Measurements from ENCODE around the gene COX17.

Gene COX17

DNA sequence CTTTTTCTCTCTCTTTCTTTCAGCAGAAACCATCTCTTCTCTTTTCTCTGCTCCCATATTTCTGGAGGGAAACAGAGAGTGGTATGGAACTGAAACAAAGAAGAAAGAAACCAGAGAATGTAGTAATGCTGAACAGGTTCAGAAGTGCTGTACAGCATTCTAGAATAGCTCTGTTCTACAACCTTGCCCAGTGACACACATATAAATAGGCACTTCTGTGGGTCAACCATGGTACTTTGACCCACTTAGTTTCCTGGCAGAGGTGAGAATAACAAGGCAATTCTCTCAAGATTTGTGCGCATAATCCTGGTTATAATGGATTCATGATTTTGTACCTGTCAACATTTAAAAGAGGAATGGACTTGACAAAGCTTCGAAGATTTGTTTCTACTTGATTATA, 37.9 kb upstream of the COX17 start:
- no peaks in the 10 kb centered on the region for H3K36me3 ChIP-seq (ENCODE audit: control insufficient read depth, insufficient read depth, low read length)
- H3K18ac ChIP-seq (ENCODE audit: low read length), result no peak overlapping the region
- no peak overlapping the region for H2BK5ac ChIP-seq (ENCODE audit: low read length)
- H3K27me3 ChIP-seq (ENCODE audit: insufficient read depth, low read length, poor library complexity), result no peaks in the 10 kb centered on the region
- H3K4me2 ChIP-seq (ENCODE audit: low read length), result no peak overlapping the region
- no peak for DNase-seq
- no peak overlapping the region for H3K4me3 ChIP-seq (ENCODE audit: low read length)
- no peaks in the 10 kb centered on the region for H3K79me2 ChIP-seq (ENCODE audit: control insufficient read depth, insufficient read depth, low read length)
- no peak overlapping the region for H4K5ac ChIP-seq (ENCODE audit: low read length)
- H3K56ac ChIP-seq (ENCODE audit: low read length), result no peak overlapping the region
- no peak overlapping the region for H3K4ac ChIP-seq (ENCODE audit: low read depth, low read length)
- no peak overlapping the region for H3K23ac ChIP-seq (ENCODE audit: low read length)
- no peaks in the 10 kb centered on the region for H3K79me1 ChIP-seq (ENCODE audit: low read length)
- no peak overlapping the region for H2BK15ac ChIP-seq (replicated peaks; ENCODE audit: low read depth)
- no peak overlapping the region for H2BK120ac ChIP-seq (ENCODE audit: low read depth, low read length)
- H2AK5ac ChIP-seq (ENCODE audit: low read length), result no peak overlapping the region
- H3K27ac ChIP-seq (ENCODE audit: low read depth, low read length), result no peak overlapping the region
- no peak overlapping the region for H3K9ac ChIP-seq (ENCODE audit: low read length)
- no peak overlapping the region for H4K8ac ChIP-seq (ENCODE audit: low read depth, low read length)
- no CpG with 5 or more reads among the region's 2 CpGs for WGBS (ENCODE audit: extremely low coverage, insufficient coverage, low lambda C conversion rate)
- no peaks in the 10 kb centered on the region for H3K4me1 ChIP-seq (ENCODE audit: control insufficient read depth, low read depth, low read length)

GRCh38 chr3:119703820-119704531, 26.8 kb upstream of the COX17 start:
- Histone ChIP-seq H3K36me3 (ENCODE audit: control insufficient read depth, insufficient read depth, low read length) (no peaks in the 10 kb centered on the region), H3K4me1 (ENCODE audit: control insufficient read depth, low read depth, low read length) (peaks cover 2% of the 10 kb centered on the region), H4K5ac (ENCODE audit: low read length) (no peak overlapping the region), H3K4ac (ENCODE audit: low read depth, low read length) (no peak overlapping the region), H3K27me3 (ENCODE audit: insufficient read depth, low read length, poor library complexity) (peaks cover 6% of the 10 kb centered on the region), H3K56ac (ENCODE audit: low read length) (no peak overlapping the region), H3K9ac (ENCODE audit: low read length) (no peak overlapping the region), H2BK5ac (ENCODE audit: low read length) (no peak overlapping the region), H3K4me2 (ENCODE audit: low read length) (no peak overlapping the region), H2BK120ac (ENCODE audit: low read depth, low read length) (no peak overlapping the region), H3K79me2 (ENCODE audit: control insufficient read depth, insufficient read depth, low read length) (no peaks in the 10 kb centered on the region), H3K79me1 (ENCODE audit: low read length) (no peaks in the 10 kb centered on the region), H3K27ac (ENCODE audit: low read depth, low read length) (no peak overlapping the region), H3K18ac (ENCODE audit: low read length) (no peak overlapping the region), H3K4me3 (ENCODE audit: low read length) (no peak overlapping the region), H2BK15ac (replicated peaks; ENCODE audit: low read depth) (no peak overlapping the region), H4K8ac (ENCODE audit: low read depth, low read length) (no peak overlapping the region), H3K23ac (ENCODE audit: low read length) (no peak overlapping the region), H2AK5ac (ENCODE audit: low read length) (no peak overlapping the region)
- WGBS (ENCODE audit: extremely low coverage, insufficient coverage, low lambda C conversion rate), result no CpG with 5 or more reads among the region's 8 CpGs
- no peak for DNase-seq

- DNase-seq, result peak; percentile 98
- Histone ChIP-seq H4K8ac (ENCODE audit: low read depth, low read length) (no peak within 1 kb of the TSS), H3K18ac (ENCODE audit: low read length) (peak within 1 kb of the TSS; percentile 39), H2BK15ac (replicated peaks; ENCODE audit: low read depth) (no peak within 1 kb of the TSS), H3K9ac (ENCODE audit: low read length) (peak within 1 kb of the TSS; percentile 36), H3K27ac (ENCODE audit: low read depth, low read length) (no peak within 1 kb of the TSS), H3K4me3 (ENCODE audit: low read length) (peak within 1 kb of the TSS; percentile 2), H3K4me2 (ENCODE audit: low read length) (peak within 1 kb of the TSS; percentile 35), H3K56ac (ENCODE audit: low read length) (peak within 1 kb of the TSS; percentile 63), H3K4me1 (ENCODE audit: control insufficient read depth, low read depth, low read length) (peaks cover 2% of the 10 kb centered on the region), H4K5ac (ENCODE audit: low read length) (no peak within 1 kb of the TSS), H3K36me3 (ENCODE audit: control insufficient read depth, insufficient read depth, low read length) (no peaks in the 10 kb centered on the region), H3K79me1 (ENCODE audit: low read length) (no peaks in the 10 kb centered on the region), H3K79me2 (ENCODE audit: control insufficient read depth, insufficient read depth, low read length) (no peaks in the 10 kb centered on the region), H3K27me3 (ENCODE audit: insufficient read depth, low read length, poor library complexity) (peaks cover 6% of the 10 kb centered on the region), H3K23ac (ENCODE audit: low read length) (no peak within 1 kb of the TSS), H2AK5ac (ENCODE audit: low read length) (no peak within 1 kb of the TSS), H2BK5ac (ENCODE audit: low read length) (no peak within 1 kb of the TSS), H3K4ac (ENCODE audit: low read depth, low read length) (no peak within 1 kb of the TSS), H2BK120ac (ENCODE audit: low read depth, low read length) (peak within 1 kb of the TSS; percentile 78)
- no CpG with 5 or more reads among the region's 59 CpGs for WGBS (ENCODE audit: extremely low coverage, insufficient coverage, low lambda C conversion rate)
These were observed 25.6 kb upstream of the COX17 start, which contains the start of gene CFAP91 for GRCh38 chr3:119702530-119703527. Gene CFAP91 (plus strand): TSS chr3:119703022. CDS start chr3:119703099, 77 bp downstream.

GRCh38 chr3:119700920-119701734, 23.9 kb upstream of the COX17 start:
- no peaks in the 10 kb centered on the region for H3K79me1 ChIP-seq (ENCODE audit: low read length)
- H3K4ac ChIP-seq (ENCODE audit: low read depth, low read length), result peak overlapping the region; percentile 36
- no peak overlapping the region for H2BK15ac ChIP-seq (replicated peaks; ENCODE audit: low read depth)
- no peaks in the 10 kb centered on the region for H3K36me3 ChIP-seq (ENCODE audit: control insufficient read depth, insufficient read depth, low read length)
- peaks cover 6% of the 10 kb centered on the region for H3K27me3 ChIP-seq (ENCODE audit: insufficient read depth, low read length, poor library complexity)
- no peak overlapping the region for H3K18ac ChIP-seq (ENCODE audit: low read length)
- peaks cover 2% of the 10 kb centered on the region for H3K4me1 ChIP-seq (ENCODE audit: control insufficient read depth, low read depth, low read length)
- WGBS (ENCODE audit: extremely low coverage, insufficient coverage, low lambda C conversion rate), result no CpG with 5 or more reads among the region's 22 CpGs
- H4K8ac ChIP-seq (ENCODE audit: low read depth, low read length), result no peak overlapping the region
- no peak overlapping the region for H2AK5ac ChIP-seq (ENCODE audit: low read length)
- no peak overlapping the region for H2BK120ac ChIP-seq (ENCODE audit: low read depth, low read length)
- no peak overlapping the region for H3K27ac ChIP-seq (ENCODE audit: low read depth, low read length)
- no peak overlapping the region for H3K4me3 ChIP-seq (ENCODE audit: low read length)
- no peak overlapping the region for H2BK5ac ChIP-seq (ENCODE audit: low read length)
- H3K23ac ChIP-seq (ENCODE audit: low read length), result no peak overlapping the region
- DNase-seq, result no peak
- H3K9ac ChIP-seq (ENCODE audit: low read length), result no peak overlapping the region
- H3K4me2 ChIP-seq (ENCODE audit: low read length), result no peak overlapping the region
- H3K79me2 ChIP-seq (ENCODE audit: control insufficient read depth, insufficient read depth, low read length), result no peaks in the 10 kb centered on the region
- H4K5ac ChIP-seq (ENCODE audit: low read length), result no peak overlapping the region
- no peak overlapping the region for H3K56ac ChIP-seq (ENCODE audit: low read length)

DNA sequence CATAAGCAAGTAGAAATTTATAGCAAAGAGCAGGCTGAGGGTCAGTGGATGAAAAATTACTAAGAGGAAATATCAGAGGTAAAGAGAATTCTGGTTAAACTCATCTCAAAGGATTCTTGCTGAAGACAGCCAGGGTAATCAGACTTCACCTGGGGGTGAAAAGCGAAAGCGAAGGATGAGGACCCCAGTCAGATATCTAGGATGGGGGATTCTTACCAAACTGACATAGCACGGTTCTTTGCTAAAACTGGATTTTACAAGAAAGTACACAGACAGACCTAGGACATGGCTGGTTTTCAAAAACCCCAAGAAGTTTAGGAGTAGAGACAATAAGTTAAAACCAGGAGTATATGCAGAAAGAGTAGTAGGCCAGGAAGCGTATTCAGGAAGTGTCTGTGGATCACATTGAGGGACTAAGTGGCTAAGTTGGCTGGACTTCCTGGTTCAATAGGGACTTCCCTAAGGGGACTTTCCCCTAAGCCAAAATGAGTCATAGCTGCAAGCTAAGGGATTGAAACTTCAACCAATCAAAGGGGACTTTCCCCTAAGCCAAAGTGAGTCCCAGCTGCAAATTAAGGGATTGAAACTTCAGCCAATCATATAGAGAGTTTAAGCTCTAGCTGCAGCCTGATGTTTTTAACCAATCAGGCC, 23.2 kb upstream of the COX17 start:
- Histone ChIP-seq H3K56ac (ENCODE audit: low read length) (no peak overlapping the region), H2BK5ac (ENCODE audit: low read length) (no peak overlapping the region), H3K79me1 (ENCODE audit: low read length) (no peaks in the 10 kb centered on the region), H3K4me3 (ENCODE audit: low read length) (no peak overlapping the region), H3K27ac (ENCODE audit: low read depth, low read length) (no peak overlapping the region), H3K23ac (ENCODE audit: low read length) (no peak overlapping the region), H4K8ac (ENCODE audit: low read depth, low read length) (no peak overlapping the region), H3K79me2 (ENCODE audit: control insufficient read depth, insufficient read depth, low read length) (no peaks in the 10 kb centered on the region), H3K4ac (ENCODE audit: low read depth, low read length) (no peak overlapping the region), H3K9ac (ENCODE audit: low read length) (no peak overlapping the region), H3K27me3 (ENCODE audit: insufficient read depth, low read length, poor library complexity) (peaks cover 6% of the 10 kb centered on the region), H3K18ac (ENCODE audit: low read length) (no peak overlapping the region), H2BK120ac (ENCODE audit: low read depth, low read length) (no peak overlapping the region), H2AK5ac (ENCODE audit: low read length) (no peak overlapping the region), H3K36me3 (ENCODE audit: control insufficient read depth, insufficient read depth, low read length) (no peaks in the 10 kb centered on the region), H2BK15ac (replicated peaks; ENCODE audit: low read depth) (no peak overlapping the region), H3K4me2 (ENCODE audit: low read length) (no peak overlapping the region), H3K4me1 (ENCODE audit: control insufficient read depth, low read depth, low read length) (peaks cover 2% of the 10 kb centered on the region), H4K5ac (ENCODE audit: low read length) (no peak overlapping the region)
- WGBS (ENCODE audit: extremely low coverage, insufficient coverage, low lambda C conversion rate), result no CpG with 5 or more reads among the region's 4 CpGs
- DNase-seq, result no peak

Measured in mesendoderm (in vitro differentiated cells).